Activated naive CD4-positive, alpha-beta T cell treated with anti-CD3 and anti-CD28 coated beads, Interleukin-2, amount 50 U/mL, for 16 hours (primary cell): ENCODE measurements around the gene LTBP1.
"Not testable (repeated sequence)": the region's sequence is repeated elsewhere in the genome, so short reads cannot be mapped to it uniquely, and the experiment has no call there.

Experiments used
- DNase-seq: peaks from one replicate; pipeline ENCODE4 v3.0.0-alpha.2; 2020

The LTBP1 gene

DNA sequence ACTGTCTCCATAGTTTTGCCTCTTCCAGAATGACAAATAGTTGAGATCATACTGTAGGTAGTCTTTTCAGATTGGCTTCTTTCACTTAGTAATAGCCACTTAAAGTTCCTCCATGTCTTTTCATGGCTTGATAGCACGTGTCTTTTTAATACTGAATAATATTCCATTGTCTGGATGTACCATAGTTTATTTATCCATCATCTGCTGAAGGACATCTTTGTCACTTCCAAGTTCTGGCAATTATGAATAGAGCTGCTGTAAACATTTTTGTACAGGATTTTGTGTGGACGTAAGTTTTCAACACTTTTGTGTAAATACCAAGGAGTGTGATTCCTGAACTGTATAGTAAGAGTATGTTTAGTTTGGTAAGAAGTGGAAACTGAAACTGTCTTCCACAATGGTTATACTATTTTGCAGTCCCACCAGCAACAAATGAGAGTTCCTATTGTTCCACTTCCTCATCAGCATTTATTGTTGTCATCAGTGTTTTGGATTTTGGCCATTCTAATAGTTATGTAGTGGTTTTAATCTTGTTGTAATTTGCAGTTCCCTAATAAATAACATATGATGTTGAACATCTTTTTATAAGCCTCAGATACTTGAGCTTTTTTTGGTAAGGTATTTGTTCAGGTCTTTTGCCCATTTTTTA is 18.9 kb downstream of the LTBP1 start:
- no peak for DNase-seq

DNA sequence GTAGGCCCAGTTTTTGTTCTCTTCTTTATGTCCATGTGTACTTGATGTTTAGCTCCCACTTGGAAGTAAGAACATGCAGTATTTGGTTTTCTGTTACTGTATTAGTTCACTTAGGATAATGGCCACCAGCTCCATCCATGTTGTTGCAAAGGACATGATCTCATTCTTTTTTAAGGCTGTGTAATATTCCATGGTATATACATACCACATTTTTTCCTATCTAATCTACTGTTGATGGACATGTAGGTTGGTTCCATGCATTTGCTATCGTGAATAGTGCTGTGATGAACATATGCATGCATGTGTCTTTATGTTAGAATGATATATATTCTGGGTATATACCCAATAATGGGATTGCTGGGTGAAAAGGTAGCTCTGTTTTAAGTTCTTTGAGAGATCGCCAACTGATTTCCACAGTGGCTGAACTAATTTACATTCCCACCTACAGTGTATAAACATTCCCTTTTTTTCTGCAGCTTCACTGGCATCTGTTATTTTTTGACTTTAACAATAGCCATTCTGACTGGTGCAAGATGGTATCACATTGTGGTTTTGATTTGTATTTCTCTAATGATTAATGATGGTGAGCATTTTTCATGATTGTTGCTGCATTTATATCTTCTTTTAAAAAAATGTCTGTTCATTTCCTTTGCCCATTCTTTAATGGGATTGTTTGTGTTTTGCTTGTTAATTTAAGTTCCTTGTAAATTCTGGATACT is 22.9 kb downstream of the LTBP1 start:
- no peak for DNase-seq

GRCh38 chr2:32973772-32974171 is 27.0 kb downstream of the LTBP1 start:
- DNase-seq: not testable (repeated sequence)

GRCh38 chr2:32976409-32977063 is 29.8 kb downstream of the LTBP1 start:
- DNase-seq: no peak

DNA sequence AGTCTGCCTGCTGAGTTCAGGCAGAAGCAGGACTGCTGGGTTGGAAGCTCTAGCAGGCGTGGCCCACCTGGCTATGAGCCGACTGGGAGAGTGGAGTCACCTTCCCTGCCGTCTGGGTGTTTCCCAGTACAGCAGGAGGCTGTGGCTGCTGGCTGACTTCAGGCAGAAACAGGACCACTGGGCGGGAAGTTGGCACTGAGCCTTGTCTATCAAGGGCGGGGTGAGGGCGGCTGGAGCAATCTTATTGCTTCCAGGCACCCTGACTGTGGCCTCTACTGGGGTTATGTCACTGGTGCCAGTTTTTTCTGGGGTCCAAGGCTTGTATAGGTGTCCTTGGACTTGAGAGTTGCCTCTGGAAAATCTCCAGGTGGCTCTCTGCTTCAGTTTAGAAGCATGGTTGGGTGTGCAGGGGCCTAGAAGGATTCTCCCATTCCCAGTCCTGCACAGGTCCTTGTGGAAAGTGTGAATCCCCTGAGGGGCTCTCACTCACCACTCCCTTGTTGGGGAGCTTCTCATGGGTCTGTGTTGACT is 30.5 kb downstream of the LTBP1 start:
- no peak for DNase-seq

DNA sequence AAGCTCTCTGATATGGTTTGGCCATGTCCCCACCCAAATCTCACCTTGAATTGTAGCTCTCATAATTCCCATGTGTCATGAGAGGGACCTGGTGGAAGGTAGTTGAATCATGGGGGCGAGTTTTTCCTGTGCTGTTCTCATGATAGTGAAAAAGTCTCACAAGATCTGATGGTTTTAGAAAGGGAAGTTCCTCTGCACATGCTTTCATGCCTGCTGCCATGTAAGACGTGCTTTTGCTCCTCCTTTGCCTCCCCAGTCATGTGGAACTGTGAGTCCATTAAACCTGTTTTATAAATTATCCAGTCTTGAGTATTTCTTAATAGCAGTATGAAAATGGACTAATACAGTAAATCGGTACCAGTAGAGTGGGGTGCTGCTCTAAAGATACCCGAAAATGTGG is 34.9 kb downstream of the LTBP1 start:
- DNase-seq: no peak

- DNase-seq: not testable (repeated sequence)
Observed at GRCh38 chr2:32983193-32983924, 36.6 kb downstream of the LTBP1 start.

GRCh38 chr2:32986480-32986879 is 39.7 kb downstream of the LTBP1 start:
- DNase-seq: no peak

DNA sequence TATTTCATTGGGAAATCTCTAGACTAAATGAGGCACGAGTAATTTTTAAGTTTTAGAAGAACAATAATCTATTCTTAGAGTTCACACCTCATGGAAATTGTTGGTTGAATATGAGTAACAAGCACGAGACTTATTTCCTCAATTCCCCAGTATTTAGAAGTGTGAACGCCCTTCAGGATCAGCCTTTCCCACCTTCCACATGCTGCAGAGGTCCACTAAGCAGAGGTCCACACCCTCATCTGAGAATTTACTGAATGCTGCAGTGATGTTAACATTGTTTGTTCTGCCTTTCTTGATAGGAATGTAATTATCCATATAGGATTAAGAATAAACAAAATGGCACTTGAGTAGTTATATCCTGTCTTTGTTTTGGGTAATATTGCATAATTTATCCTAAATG is 41.8 kb downstream of the LTBP1 start:
- no peak for DNase-seq

DNA sequence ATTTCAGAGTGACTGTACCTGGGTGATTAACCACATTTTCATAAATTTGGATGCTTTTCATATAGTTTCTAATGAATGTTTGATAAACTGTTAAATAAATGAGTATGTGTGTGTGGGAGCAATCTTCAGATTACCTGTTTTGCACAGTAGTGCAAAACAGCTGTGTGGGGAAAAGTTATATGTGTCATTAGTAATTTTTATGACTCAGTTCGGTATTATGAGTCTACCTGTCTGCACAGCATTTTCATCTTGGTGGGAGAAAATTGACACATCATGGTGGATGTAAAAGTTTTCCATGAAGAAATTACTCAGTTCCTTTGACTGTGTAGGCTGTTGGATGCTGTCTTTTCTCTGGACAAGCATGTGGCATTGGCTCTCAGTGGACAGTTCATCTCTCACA is 43.8 kb downstream of the LTBP1 start:
- DNase-seq: no peak

DNA sequence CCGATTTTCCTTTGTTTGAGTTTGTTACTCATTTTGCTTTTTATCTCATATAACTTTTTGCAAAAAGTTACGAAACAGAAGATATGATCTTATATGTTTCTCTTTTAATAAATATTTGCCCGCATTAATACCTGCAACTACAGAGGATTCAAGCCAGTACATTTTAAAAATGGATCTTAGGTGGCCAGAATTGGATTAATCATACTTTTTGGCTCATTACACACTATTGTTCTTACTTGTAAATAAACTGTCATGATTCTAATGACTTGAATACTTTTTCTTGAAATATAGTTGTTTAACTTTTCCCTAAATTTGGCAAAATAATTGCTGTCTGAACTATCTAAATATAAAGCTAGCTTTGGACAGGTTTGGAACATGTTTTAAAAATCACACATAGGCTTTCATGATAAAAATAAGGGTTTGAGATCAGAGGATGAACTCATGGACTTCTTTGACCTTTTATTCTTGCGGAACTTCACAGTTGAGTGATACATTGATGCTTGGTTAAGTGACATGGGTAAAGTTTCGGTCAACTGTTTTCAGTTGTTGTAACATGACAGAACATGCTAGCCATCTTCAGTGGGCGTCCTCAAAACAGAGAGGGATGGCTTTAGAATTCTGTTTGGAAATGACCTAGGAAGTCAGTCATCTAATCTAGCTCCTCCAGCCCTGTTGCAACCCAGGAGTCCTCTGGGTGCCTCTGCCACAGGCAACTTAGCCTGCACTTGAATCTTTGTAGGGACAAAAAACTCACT is 44.5 kb downstream of the LTBP1 start:
- no peak for DNase-seq

DNA sequence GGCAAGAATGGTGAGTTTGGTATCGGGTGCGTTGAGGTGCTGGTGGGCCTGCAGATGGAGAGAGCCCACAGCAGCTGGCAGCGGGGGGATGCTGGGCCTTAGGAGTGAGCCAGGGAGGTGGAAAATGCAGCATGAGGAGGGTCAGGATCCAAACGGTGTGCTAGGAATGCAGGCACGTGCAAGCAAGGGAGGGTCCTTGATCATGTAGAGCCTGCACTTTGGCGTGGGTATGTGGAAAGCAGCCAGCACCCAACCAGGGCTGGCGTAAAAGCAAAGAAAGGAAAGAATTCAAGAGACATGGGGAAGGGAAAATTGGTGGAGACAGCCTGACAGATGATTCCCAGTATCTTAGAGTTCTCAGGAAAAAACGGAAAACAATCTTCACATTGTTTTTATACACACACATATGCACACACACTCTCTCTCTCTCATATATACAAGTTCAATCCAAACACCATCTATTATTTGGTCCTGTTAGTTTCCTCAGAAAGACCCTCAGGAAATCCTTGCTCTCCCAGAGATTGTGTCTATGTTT is 46.3 kb downstream of the LTBP1 start:
- DNase-seq: no peak

DNA sequence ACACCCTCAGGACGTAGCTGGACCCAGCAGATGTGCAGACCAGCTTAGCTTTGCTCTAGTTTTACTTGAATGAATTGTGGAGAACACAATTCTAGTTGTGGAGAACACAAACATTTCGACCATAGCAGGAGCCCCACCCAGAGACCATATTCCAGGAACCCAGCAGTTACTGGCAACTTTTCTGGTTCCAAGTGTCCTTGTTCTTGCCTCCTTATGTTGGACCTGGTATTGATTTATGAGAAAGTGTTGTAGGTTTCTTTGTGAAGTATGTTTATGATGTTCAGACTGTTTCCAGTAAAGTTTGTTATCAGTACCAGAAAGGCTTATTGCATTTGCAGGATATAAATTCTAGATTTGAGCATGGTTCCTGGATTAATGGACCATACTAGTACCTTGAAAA is 51.0 kb downstream of the LTBP1 start:
- DNase-seq: no peak

DNA sequence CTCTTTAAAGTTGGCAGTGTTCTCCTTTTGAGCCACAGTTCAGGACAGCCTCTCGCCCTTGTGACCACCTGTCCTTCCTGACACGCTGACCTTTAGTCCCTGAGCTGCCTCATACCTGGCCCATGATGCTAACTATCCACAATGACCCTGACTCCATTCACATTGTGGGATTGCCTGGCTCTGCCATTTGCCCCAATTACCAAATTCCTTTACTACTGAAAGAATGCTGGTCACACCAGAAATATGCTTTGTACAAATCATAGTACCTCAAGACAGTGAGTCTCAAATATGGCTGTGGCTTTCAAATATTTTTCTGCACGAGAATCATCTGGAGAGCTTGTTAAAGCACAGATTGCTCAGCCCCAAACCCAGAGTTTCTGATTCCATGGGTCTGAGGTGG is 54.2 kb downstream of the LTBP1 start:
- DNase-seq: no peak

GRCh38 chr2:33001823-33002222 is 55.1 kb downstream of the LTBP1 start:
- DNase-seq: no peak

DNA sequence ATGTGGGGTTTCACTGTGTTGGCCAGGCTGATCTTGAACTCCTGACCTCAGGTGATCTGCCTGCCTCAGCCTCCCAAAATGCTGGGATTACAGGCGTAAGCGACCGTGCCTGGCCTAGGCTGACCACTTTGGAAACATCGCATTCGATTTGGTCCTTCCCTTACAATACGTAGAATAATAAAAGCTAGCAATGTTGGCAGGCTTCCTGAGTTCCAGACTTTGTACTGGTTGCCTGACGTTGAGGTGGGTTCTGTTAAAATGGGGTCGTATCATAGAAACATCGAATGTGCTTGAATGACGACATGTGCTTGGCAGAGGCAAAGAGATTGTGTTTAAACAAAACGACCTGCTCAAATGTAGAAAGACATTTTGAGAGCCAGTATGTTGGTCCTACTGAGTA is 56.1 kb downstream of the LTBP1 start:
- DNase-seq: no peak

- no peak for DNase-seq
Observed at GRCh38 chr2:33005057-33005456, 58.3 kb downstream of the LTBP1 start.

GRCh38 chr2:33008716-33009115 is 62.0 kb downstream of the LTBP1 start:
- DNase-seq: no peak

DNA sequence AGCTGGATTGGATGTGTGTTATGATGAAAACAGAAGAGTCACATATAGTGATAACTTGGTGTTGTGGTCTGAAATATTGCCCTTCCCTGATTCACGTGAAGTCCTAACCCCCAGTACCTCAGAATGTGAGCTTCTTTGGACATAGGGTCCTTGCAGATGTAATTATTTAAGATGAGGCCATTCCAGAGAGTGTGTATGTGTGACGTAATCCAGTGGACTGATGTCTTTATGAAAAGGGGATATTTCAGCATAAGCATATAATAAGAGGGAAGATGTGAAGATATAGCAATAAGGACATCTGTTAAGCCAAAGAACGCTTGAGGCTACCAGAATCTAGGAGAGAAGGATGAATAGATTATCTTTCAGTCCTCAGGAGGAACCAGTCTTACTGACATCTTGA is 62.5 kb downstream of the LTBP1 start:
- DNase-seq: no peak

DNA sequence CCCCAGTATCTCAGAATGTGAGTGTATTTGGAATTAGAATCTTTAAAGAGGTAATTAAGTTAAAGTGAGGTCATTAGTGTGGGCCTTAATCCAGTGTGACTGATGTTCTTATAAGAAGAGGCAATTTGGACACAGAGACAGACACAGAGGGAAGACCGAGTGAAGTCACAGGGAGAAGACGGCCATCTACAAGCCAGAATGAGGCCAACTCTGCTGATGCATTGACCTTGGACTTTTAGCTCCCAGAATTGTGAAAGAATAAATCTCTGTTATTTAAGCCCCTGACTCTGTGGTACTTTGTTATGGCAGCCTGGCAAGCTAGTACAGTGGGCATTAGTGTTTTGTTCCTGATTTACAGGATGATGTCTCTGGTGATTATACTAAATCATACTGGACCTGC is 64.6 kb downstream of the LTBP1 start:
- DNase-seq: no peak

DNA sequence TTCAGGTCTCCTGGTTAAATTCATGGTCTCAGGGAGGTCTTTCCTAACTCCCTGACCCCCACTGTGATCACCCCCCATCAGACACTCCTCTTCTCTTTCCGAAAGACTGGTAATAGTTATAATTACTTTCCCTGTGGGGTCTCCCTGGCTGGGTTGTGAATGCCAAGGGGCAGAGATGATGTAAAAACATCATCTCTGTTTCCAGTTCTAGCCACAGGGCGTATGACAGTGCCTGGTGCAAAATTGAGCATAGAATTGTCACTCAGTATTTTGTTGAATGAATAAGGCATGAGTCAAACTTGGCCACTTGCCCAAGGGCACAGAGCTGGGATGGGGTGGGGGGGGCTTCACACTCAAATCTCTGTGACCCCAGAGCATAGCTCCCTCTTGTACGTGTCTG is 65.2 kb downstream of the LTBP1 start:
- DNase-seq: no peak

- no peak for DNase-seq
Observed at GRCh38 chr2:33013684-33014110, 66.9 kb downstream of the LTBP1 start.
